GM12892 (cell line): ENCODE data around the gene VWA1.

Source experiments
- POLR2A ChIP-seq: IDR thresholded peaks from 2 replicates; pipeline ENCODE4 v1.6.1; 2011; ENCODE audit warnings: low read depth, low read length, control low read depth
- POLR2AphosphoS5 ChIP-seq: IDR thresholded peaks from 2 replicates; pipeline ENCODE4 v1.6.1; 2011; ENCODE audit warnings: low read depth, low read length, control low read depth
- TAF1 ChIP-seq: IDR thresholded peaks from 2 replicates; pipeline ENCODE4 v1.6.1; 2011; ENCODE audit warnings: low read depth, mild to moderate bottlenecking, control low read depth, low read length, borderline replicate concordance

DNA sequence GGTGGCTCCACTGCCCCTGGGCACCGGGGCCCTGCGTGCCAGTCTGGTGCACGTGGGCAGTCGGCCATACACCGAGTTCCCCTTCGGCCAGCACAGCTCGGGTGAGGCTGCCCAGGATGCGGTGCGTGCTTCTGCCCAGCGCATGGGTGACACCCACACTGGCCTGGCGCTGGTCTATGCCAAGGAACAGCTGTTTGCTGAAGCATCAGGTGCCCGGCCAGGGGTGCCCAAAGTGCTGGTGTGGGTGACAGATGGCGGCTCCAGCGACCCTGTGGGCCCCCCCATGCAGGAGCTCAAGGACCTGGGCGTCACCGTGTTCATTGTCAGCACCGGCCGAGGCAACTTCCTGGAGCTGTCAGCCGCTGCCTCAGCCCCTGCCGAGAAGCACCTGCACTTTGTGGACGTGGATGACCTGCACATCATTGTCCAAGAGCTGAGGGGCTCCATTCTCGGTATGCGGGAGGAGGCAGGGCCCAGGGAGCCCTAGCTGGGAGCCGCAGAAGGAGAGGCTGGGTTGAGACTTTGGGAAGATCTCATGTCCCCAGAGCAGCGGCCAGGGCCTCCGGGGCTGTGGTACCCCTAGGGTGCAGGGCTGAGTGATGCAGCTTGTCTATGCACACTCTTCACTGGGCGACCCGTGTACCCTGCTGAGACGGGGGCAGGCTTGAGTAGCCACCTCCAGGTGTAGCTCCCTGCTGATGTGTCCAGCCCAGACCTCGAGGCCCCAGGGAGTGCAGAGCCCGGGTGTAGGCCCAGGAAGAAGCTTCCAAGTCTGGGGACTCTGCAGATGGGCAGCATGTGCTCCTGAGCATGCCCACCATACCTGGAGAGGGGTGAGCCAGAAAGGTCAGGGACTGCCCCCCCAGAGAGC is 1.8 kb downstream of the VWA1 start:
- no peak for TF ChIP-seq POLR2A
- TF ChIP-seq POLR2AphosphoS5, result no peak
- TF ChIP-seq TAF1, result no peak
